Lower leg skin (tissue), 3 donors: Measurements from ENCODE around the gene TACC3.

Experiments
- CTCF ChIP-seq, 3 donors: fragments of 450-650 bp; IDR thresholded peaks; one replicate each; pipeline ENCODE4 v1.5.1; 2016; ENCODE audit warnings: antibody characterized with exemption in 3 of 3, mild to moderate bottlenecking in 3 of 3, moderate library complexity in 2 of 3
- POLR2A ChIP-seq, 2 donors: fragments of 450-650 bp; IDR thresholded peaks; one replicate each; pipeline ENCODE4 v1.6.1; 2016 to 2017; ENCODE audit warnings: antibody characterized with exemption in 2 of 2, mild to moderate bottlenecking in 1 of 2, moderate library complexity in 1 of 2

- TF ChIP-seq CTCF (IDR thresholded peaks at IDR 0.05) (no peak), POLR2A (IDR thresholded peaks at IDR 0.05) (no peak)
Observed at GRCh38 chr4:1683736-1684505, 37.4 kb upstream of the TACC3 start, which contains the start of gene FAM53A.
